GM19395 (cell line): ENCODE results near the gene DPP7.
"Not testable (repeated sequence)": the region's sequence is repeated elsewhere in the genome, so short reads cannot be mapped to it uniquely, and the experiment has no call there.

Source experiments
- ATAC-seq: cut with Tn5 transposase; IDR thresholded peaks from one replicate; pipeline ENCODE4 v1.9.1; 2021; ENCODE audit warnings: mild to moderate bottlenecking, moderate library complexity; ENCODE audit not compliant: unreplicated experiment

DPP7 gene

DNA sequence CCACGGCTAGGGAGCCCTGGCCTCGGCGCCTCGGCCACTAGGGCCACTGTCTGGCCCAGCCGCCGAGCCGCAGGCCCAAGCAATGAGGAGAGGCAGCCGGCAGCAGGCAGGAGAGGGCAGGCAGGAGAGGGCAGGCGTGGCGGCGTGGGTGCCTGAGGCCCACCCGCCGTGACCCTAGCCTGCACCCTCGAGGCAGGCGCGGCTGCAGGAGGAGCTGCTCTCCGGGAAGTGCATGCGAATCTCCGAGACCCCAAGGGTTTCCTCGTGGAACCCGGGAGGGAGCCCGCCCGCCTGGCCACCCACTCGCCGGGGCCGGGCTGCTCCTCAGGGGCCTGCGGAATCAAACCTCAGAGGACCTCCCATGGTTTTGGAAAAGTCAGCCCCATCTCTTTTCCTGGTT is 33.7 kb upstream of the DPP7 start:
- ATAC-seq = no peak

DNA sequence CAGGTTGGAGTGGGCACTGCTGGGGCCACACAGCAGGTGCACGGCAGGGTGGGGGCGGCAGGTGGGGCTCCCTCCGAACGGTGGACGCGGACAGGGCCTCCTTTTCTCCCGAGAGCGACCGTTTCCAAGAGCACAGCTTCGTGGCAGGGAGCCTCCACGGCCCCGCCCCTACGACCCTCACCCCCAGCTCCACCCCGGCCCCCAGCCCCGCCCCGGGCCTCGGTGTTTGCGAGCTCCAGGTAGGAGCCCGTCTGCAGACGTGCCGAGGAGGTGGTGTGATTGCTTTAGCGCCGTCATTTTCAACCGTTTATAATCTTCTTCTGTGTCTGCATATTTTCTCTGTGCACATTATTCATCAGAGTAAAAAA is 33.2 kb upstream of the DPP7 start:
- ATAC-seq = no peak

DNA sequence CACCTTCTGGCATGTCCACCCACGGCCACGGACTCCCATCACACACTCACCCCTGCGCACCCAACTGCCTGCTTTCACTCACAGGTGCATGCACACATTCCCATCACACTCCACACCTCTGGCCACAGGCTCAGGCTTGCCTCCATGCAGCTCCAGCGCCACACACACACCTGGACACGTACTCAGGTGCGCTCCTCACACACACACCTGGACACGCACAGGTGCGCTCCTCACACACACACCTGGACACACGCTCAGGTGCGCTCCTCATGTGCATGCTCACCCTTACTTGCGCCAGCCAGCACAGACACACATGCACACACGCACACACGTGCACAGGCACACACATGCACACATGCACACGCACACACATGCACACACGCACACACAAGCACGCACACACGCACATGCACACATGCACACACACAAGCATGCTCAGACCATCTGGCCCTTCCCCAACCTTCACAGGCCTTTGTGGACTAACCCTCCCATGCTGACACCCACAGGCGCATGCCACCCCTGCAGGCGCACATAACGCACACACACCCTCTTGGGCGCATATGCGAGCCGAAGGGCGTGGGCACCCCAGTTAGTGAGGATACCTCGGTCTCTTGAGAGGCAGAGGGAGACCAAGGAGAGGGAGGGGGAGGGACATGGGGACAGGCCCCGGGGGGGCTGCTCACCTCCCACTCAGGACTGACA is 32.7 kb upstream of the DPP7 start:
- no peak for ATAC-seq

DNA sequence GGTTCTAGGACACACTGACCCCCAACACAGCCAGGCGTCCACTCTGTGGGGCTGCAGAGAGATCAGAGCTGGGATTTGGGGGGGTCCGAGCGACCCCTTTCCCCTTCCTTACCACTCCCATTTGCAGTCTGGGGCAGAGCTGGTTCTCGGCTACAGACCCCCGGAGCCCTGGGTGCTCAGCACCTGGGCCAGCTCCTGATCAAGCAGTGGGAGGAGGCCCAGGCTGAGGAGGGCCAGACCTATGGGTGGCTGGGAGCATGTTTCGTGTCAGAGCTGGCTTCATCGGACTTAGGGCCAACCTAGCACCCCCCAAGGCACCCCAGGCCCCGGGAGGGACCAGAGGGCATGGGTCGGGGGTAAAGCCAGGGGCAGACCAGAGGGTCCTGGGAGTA is 32.0 kb upstream of the DPP7 start:
- no peak for ATAC-seq

DNA sequence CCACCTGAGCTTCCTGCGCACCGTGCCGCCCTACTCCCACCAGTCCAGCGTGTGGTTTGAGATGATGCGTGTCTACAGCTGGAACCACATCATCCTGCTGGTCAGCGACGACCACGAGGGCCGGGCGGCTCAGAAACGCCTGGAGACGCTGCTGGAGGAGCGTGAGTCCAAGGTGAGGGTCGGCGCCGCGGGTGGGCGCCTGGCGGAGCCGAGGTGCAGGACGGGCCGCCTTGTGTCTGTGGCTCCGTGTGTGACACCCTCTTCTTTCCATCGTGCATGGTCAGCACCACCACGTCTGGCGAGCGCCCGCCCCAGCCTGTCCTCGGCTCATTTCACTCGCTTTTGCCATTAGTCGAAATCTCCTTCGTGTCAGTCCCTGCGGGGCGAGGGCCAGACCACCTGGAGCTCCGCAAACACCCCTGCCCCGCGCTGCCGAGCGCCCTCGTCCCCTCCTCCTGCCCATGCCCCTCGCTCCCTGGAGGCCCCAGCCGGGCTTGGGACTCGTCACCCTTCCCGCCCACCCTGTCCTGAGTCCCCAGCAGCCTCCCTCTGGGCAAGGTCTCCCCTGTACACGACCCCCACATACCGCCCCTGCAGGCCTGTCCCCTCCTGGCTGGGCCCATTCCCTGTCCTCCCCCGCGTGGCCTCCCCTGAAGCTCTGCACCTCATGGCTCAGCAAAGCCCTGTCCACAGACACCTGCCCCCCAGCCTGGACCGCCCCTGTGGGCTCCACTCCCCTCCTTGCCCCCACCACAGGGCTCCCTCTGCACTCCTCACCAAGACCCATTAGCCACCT is 31.4 kb upstream of the DPP7 start:
- ATAC-seq = no peak

DNA sequence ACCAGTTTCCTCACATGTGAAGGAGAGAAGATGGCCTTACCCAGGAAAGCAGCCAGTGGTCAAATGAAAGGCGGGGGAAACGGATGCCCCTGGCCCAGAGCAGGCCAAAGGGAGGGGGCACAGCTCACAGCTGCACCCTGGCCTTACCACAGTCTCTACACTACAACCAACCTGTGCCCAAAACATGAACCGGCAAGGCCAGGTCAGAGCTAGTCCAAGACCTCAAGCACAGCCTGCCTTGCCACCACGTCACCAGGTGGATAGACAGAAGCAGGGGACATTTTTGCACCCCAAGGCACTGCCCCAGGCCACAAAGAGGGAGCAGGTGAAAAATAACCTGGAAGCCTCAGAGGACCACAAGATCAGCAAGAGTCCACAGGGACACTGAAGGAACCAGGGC is 28.9 kb upstream of the DPP7 start:
- ATAC-seq = no peak

DNA sequence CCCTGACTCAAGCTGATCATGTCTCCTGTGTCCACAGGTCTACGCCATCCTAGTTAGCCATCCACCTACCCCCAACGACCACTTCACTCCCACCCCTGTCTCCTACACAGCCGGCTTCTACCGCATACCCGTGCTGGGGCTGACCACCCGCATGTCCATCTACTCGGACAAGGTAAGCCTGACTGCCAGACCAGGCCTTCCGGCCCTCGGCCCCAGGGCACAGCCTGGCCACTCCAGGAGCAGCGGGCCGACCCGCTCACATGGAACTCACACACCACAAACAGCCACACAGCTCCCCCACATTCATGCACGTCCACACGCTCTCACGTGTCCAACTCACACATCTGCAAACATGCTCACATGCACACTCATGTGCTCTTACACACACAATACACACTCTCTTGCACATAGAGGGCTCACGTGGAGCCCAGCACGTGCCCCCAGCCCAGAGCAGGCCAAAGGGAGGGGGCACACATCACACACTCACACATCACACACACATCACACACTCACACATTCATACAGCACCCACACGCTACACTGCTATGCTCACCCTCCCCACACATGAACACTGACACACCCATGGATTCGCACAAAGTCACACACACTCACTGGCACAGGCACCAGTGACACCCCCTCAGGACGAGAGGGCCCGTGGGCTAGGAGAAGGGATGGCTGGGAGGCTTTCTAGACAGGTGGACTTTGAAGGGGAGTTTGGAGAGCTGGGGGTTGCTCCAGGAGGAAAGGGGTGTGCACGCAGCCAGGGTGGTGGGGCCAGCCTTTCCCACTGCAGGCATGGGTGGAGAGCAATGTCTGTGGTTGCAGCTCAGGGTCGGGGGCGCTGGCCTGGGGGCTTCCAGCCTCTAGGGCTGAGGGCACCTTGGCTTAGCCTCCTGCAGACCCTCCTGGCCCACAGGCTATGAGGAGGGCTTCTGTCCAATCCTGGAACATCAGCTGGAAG is 27.7 kb upstream of the DPP7 start:
- no peak for ATAC-seq

DNA sequence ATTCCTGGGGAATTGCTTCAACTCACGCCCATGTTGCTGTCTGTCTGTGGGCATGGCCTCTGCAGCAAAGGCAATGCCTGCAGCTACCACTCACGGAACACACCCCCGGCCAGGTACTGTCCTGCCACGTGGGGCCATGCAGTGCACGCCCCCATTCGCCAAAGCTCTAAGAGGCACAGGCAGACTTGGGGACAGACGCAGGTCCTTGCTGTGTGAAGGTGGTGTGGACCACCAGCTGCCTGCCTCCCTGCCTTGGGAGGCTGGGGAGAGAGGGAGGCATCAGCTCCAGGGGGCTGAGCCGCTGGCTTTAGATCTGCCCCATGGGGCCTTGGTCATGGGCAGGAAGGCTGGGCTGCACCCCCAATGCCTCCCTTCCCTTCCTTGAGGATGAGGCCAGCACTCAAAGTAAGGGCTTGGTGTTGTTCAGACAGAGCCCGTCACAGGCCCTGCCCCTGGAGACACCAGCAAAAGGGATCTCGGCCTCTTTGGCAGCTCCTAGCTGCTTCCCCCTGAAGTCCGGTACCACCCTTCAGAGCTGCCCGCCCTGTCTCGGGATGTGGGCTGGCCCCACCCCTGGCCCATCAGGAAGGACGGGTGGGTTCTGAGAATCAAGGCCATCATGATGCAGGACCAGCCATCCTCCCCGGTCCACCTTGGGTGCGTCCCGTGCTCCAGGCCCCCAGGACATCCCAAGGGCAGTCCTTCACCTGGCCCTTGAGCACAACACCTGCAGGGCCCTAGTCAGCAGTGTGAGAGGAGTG is 26.7 kb upstream of the DPP7 start:
- ATAC-seq = no peak

DNA sequence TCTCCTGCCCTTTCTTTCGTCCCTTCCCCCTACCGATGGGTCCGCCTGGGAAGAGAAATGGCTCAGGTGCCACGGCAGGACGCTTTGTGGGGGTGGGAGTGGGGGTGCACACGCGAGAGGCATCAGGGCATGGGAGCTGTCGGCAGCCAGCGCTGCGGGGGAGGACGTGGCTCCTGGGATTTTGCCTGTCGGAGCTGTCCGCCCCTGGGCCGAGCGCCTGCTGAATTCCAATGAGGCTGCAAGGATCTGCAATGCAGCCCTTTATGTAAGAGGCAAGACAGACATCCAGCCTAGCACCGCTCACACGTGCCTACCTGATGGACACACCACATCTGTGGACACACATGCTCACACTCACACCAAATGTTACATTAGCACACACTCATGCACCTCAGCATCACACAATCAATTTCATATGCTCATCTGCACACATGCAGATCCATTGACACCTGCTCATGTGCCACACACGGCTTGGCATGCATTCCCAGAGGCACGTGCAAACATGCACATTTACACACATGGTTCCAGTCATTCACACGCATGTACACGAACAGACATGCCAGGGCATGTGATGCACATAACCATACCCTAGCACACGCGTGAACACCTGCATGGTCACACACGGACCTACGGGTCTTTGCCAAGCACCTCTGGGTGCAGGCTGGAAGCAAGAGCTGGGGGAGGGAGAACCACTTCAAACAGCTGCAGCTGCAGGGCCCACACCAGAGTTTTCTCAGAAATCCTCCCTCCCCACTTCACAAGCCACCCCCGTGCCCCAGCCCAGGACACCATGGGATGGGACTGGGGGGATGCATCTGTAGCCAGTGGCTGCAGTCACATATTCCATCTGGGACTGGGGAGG is 25.8 kb upstream of the DPP7 start:
- no peak for ATAC-seq

DNA sequence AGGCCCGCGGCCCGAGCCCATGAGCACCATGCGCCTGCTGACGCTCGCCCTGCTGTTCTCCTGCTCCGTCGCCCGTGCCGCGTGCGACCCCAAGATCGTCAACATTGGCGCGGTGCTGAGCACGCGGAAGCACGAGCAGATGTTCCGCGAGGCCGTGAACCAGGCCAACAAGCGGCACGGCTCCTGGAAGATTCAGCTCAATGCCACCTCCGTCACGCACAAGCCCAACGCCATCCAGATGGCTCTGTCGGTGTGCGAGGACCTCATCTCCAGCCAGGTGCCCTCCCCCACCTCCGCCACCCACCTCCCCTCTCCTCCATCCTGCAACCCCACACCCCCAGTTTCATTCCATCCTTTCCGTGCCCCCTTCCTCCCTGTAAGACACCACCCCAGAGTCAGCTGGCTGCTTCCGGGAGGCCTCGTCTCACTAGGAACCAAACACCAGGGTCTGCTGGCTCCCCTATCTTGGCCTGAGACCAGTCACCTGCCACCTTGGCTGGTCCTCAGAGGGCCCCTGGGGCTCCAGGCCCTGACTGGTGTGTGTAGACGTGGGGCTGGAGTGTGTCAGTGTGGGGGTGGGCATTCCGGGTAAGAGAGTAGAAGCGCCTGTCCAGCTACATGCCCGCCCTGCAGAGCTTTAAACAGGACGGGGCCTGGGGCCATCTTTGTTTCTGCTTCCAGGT is 25.1 kb upstream of the DPP7 start:
- no peak for ATAC-seq

DNA sequence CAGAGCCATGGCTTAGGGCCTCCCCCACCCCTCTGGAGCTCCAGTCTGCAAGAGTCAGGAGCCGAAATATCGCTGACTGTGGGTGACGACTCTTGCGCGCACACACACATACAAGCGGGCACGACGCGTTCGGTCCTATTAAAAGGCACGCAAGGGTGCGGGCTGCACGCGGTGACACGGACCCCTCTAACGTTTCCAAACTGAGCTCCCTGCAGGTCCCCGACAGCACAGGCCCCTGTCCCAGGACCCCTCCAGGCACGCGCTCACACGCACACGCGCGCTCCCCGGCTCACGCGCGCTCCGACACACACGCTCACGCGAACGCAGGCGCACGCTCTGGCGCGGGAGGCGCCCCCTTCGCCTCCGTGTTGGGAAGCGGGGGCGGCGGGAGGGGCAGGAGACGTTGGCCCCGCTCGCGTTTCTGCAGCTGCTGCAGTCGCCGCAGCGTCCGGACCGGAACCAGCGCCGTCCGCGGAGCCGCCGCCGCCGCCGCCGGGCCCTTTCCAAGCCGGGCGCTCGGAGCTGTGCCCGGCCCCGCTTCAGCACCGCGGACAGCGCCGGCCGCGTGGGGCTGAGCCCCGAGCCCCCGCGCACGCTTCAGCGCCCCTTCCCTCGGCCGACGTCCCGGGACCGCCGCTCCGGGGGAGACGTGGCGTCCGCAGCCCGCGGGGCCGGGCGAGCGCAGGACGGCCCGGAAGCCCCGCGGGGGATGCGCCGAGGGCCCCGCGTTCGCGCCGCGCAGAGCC is 24.4 kb upstream of the DPP7 start, which contains the start of gene GRIN1:
TSS of gene GRIN1 (plus strand) at position 433 of the 746 bp plus-strand sequence. CDS start 333 bp downstream, outside the sequence.
- ATAC-seq = no peak

DNA sequence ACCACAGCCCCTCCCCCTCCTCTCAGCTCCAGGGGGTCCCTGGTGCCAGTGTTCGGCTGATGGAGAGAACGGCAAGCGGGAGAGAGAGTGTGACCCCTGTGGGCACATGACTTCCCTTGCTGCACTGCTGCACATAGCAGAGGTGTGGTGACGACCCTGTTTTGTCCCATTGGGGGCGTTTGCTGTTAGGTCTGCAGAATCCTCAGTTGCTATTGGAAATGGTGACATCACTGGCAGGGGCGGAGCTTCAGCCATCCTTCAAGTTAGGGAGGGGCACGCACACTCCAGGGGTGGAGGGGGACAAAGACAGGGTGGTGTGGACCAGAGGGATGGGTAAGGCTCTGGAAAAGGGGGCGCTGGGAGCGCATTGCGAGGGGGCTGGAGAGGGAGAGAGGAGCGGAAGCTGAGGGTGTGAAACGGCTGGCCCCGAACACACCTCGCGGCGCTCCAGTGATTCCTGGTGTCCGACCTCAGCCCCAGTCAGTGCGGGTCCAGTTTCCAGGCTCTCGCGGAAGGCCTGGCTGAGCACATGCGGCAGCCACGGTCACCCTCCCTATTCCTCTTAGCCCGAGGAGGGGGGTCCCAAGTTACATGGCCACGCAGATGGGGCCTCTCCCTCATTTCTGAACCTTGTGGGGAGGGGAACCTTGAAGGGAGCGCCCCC is 23.7 kb upstream of the DPP7 start:
- no peak for ATAC-seq

DNA sequence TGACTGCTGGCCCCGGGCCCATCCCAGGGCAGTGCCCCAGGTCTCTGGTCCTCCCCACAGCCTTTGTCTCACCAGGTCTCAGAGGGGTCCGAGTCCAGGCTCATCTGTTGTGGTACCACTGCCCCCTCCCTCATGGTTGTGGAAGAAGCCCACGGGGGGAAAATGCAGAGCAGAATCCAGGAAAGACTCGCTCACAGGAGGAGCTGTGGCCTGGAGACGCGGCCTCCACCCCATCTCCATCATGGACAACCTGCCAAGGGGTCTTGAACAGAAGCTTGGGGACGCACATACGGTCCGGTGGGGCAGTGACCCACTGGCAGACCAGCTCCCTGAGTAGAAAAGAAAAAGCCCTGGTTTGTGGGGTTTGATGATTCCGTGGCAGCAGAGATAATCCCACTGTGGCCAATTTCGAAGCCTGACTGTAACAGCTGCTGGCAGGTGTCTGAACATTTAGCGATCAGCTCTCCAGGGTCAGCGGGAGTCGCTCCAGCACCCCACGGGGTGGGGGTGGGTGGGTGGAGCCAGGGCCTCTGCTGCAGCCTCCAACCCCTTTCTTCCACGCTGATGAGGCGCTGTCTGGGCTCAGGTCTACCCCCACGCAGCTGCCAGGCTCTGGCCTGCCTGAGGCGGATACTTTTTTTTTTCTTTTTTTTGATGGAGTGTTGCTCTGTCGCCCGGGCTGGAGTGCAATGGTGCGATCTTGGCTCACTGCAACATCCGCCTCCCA is 22.5 kb upstream of the DPP7 start:
- no peak for ATAC-seq

DNA sequence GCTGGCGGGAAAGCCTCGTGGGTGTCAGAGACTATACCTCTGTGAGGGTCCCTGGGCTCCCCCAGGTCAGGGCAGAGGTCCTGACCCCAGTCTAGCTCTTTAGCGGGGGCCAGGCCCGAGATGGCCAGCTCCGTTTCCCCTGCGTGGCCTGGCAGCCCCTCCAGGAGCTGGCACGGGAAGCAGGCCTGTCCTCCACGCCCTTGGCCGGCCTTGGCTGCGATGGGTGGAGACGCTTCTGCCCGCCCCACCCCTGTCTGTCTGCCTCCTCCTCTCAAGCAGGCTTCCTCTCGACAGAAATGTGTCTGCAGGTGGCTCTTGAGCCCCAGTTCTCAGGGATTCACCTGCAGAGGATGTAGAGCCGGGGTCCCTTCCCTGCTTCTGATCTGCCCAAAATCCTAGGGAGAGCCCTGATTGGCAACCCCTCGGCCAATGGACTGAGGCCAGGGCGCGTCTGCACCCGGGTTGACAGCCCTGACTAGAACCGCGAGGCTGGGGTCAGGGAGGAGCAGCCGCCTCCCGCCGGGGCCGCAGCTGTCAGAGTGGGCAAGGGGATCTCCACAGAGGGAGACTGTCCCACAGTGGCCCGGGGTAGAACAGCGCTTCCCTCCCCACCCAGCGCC is 21.8 kb upstream of the DPP7 start:
- ATAC-seq = no peak

DNA sequence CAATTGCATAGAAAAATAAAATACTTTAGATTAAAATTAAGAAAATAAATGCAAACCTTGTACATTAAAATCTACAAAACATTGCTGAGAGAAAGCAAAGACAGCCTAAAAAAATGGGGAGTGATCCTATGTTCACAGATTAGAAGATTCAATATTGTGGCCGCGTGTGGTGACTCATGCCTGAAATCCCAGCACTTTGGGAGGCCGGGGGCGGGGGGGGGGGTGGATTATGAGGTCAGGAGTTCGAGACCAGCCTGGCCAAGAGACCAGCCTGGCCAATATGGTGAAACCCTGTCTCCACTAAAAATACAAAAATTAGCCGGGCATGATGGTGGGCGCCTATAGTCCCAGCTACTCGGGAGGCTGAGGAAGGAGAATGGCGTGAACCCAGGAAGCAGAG is 20.6 kb upstream of the DPP7 start:
- ATAC-seq = not testable (repeated sequence)

DNA sequence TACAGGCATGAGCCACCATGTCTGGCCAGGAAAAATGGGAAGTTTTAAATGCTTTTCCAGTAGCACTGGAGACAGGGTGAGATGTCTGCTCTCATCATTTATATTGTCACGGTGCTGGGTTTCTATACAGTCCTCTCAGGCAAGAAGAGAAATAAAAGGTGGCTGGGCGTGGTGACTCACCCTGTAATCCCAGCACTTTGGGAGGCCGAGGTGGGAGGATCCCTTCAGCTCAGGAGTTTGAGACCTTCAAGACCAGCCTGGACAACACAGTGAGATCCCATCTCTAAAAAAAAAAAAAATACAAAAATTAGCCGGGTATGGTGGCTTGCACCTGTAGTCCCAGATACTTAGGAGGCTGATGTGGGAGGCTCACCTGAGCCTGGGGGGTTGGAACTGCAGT is 19.7 kb upstream of the DPP7 start:
- no peak for ATAC-seq
